ENCODE data around the gene AKAP11.

Gene AKAP11

DNA sequence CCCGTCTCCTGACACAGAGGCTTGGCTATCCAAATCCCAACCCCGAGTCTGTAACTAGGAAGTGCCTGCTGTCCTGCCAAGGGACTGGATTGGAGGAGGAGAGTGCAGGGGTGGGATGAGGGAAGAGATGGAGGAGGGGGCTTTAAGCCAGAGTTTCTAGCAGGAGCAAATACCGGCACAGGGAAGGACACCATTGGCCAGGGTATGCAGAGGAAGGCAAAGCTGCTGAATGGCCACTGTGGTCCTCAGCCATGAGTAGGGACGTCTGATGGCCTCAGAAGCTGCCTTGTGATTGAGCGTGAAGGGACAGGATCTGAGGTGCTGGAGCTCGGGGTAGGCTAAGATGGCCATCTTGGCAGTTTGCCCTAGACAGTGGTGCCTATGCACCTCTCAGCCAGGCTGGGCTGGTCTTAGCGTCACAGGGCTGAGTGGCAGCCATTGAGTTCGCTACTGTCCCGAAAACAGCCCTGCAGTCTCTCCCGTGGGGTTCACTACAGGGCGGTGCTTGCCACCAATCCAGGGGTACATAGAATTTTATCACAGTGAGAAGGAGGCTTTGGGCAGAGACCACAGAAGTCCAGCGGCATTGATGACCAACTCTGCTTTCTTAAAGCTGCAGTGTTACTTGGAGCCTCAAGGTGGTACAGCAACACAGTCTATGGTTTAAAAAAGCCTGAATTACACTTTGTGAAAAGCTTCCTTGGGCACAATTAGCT is 61.8 kb downstream of the AKAP11 start:
- peak; percentile 16 for DNase-seq (ENCODE audit: low spot score)

DNA sequence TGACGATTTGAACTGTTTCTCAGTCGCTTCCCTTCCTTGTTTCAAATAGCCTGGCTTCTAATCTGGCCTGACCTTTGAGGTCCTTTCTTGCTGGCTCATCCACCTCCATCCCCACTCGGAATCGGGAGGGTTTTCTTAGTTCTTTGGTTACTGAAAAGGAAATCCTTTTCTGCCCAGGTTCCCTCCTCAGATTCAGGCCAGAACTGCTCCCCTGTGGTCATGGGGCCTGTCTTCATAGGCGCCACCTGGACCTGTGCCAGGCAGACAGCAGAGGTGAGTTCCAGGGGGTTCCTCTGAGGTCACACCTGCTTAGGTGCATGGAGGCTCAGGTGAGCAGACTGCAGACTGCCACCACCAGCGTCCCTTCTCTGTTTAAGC is 62.4 kb downstream of the AKAP11 start:
- DNase-seq (ENCODE audit: low spot score), result no peak

DNA sequence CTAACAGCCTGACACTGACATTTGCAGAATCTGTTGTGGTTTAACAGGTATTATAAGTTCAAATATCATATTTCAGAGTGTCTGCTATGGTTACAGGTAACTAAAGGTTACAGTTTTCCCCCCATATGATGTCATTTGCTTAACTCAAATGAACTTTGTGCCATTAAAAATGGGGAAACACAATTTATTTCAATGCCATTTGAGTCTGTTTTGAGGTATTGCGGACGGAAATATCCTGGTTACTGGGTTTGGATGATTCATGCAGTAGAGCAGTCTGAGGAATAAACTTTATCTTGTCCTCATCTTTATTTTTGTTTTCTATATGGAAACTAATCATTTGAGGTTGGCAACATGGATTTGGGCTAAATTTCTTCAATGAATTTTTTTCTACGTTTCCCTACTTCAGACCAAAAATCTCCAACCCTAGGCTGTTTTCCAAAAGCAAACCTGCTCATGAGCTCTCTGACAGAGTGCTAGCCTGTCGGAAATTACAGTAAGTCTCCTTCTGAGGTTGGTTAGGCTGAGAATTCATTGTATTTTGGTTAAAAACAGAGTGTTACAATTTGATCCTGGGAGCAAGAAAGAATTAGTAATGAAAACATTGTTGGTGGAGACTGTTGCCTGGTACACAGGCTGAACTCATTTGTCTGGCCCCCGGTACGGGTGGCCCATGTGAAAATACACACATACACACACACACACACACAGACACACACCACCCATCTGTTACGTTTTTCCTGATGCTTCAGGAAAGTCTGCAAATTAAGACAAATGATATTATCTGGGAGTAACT is 66.1 kb downstream of the AKAP11 start:
- DNase-seq (ENCODE audit: low spot score), result no peak

DNA sequence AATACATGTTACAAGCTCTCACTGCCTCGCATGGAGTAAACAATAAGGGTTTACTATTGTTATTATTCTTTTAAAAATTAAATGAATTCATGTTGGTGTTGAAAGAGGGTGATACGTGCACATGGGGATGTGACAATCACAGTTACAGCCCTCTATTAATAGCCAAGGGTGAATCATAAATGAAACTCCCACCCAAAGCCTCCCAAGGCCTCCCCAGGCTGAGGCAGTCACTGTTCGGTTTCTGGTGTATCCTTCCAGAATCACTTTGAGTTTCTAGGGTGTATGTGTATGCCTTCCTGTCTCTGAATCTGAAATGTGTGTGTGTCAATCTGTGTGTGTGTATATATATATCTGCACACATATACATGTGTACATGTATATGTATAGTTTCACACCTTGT is 73.4 kb downstream of the AKAP11 start:
- DNase-seq (ENCODE audit: low spot score), result no peak

DNA sequence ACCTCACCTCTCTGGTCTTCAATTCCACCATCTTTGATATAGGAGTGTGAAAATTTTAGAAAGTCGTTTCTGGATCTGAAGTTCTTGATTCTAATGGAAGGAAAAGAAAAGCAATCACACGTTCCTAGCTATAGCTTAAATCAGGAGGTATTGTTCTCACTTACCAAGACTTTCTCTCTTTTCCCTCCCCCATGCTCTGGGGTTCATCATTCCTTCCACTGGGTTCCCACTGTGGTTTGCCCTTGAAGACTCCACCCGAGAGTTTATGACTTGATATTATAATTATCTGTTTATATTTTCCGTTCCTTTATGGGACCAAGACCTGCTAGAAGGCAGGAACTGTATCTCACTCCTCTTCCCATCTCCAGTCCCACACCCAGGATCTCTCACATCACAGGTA is 76.6 kb downstream of the AKAP11 start:
- DNase-seq (ENCODE audit: low spot score), result no peak

DNA sequence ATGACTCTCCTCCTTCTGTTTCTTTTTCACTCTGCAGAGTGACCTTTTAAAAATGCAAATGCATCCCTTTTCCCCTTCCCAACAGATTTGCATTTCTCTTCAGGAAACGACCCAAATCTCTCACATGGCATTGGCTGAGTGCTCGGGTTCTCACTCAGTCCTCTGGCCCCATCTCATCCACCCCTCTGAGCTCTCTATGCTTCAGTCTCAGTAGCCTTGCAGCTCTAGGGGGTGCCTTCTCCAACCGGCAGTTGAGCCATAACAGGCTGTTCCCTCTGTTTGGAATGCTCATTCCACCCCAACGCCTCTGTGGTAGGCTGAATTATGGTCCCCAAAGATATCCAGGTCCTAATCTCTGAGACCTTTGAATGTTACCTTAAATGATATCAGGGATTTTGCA is 78.2 kb downstream of the AKAP11 start:
- no peak for DNase-seq (ENCODE audit: low spot score)

DNA sequence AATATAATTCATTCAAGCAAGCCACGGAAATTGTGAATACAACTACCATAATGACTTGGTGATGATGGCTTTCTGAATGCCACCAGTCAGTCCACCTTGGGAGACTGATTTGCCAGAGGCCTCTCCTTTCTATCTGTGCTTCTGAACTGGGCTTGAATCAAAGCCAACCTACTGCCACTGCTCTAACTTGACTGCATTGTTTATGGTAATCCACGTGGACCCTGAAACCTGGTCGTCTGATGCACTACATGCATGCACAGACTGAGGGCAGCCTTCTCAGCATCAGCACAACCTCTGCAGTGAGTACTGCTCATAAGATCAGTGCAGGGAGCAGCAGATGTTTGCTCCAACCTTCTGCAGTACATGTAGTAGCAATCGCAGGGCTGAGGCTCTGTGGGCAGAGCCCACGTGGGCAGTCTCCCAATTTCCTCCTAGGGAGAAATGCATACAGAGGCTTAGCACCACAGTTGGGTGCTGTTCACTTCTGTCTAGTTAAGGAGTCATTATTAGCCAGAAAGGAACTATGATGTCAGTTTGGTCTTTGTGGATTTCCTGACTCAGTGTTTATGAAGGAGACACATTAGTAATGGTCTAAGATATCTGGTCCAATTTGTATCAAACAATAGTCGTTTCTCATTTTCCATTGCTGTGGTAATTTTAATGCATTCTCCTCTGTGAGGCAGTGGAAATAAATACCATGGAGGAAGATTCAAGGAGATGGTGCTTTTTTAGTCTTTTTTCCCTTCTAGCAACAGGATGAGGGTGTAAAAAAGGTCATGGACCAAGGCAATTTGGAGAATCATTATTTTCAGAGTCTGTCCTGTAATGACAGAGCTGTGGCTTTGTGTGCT is 82.5 kb downstream of the AKAP11 start:
- no peak for DNase-seq (ENCODE audit: low spot score)

DNA sequence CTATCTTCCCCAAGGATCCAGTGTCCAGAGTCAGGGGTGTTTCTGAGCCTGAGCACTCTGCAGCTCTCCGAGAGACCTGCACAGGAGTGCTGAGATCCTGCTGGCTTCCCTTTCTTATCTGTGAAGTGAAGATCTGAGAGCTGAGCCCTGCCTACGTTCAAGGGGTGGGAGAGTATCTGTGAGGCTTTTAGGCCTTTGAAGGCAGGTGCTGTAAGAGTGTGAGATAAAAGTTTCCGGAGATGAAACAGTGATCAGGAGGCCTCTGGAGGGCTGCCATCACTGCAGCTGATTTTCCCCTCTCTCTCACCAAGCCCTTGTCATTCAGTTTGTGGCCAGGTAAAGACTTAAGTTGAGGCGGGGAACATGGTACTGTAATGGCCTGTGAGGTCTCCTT is 83.1 kb downstream of the AKAP11 start:
- DNase-seq (ENCODE audit: low spot score), result no peak

DNA sequence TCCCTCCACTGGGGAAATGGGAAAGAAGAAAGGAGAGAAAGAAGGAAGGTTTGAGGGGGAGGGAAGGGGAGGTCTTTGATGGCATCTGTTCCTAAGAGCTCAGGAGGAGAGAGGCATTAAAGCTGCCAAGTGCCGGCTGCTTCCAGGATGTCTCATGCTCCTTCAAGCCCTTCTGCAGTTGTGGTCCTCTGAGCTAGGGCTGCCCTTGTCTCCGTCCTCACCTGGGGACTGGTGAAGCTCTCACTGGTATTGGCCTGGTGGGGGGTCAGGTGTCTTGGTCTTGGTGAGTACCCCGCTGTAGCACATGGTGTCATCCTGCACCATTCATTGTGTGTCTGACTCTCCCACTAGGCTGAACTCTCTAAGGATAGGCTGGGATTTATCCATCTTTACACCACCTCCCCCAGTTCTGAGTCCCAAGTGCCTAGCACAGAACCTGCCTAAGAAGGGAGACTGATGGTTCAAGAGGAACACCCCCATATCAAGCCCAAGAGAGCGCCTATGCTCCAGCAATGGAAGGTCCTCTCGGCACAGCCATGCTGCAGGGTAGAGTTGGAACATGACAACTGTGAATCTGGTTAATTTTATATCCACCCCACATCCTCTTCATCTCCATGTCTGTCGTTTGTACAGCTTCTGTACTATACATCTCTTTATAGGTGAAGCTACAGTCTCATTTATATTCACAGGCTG is 83.7 kb downstream of the AKAP11 start:
- no peak for DNase-seq (ENCODE audit: low spot score)

DNA sequence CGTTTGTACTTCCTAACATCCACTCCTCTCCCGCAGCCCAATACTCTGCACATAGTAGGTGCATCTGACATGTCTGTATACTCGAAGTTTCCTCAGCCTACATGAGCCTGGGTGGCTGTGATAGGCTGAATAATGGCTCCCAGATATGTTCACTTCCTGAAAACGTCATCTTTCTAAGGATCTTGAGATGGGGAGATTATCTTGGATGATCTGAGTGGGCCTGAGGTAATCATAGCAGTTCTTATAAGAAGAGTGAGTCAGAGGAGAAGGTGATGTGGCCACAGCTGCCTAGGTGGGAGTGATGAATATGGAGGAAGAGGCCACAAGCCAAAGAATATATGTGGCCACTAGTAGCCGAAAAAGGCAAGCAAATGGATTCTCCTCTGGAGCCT is 84.2 kb downstream of the AKAP11 start:
- DNase-seq (ENCODE audit: low spot score), result no peak

DNA sequence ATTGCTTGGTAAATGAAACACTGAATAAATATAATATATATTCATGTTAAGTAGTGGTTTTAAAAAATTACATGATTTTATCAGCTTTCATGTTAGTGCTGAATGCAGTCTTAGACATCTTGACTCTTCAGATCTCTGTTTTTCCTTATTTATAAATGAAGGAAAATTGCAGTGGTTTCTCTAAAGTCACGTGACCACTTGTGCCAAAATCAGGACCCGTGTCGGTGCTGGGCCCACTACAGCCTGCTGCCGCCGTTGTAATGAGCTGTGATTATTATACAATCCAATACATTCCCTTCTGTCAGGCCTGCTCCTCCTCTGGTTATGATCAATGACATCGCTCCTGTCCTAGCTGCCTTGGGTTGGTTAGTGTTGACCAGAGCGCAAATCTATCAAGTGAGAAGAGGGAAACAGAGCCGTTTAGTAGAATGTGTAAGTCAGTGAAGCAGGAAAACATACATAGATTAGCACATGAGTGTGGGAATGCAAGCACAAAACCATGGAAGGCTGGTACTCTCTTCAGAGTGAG is 88.2 kb downstream of the AKAP11 start:
- DNase-seq (ENCODE audit: low spot score), result no peak

DNA sequence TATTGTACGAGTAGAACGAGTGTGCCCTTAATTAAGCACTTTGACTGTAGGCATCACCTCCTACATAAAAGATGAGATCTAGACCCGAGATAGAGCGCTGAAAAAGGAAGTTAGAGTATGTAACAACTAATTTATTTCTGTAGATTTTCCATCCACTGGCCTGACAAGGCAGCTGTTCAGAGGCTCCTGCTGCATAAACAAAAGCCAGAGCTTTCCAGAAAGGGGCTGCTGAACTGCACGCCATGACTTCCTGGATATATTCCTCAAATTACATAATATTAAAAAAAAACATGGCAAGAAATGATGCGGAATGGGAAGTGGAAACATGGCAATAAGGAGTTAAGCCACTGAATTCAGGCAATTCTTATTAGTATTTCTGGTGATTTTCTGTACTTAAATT is 89.7 kb downstream of the AKAP11 start:
- DNase-seq (ENCODE audit: low spot score), result no peak

DNA sequence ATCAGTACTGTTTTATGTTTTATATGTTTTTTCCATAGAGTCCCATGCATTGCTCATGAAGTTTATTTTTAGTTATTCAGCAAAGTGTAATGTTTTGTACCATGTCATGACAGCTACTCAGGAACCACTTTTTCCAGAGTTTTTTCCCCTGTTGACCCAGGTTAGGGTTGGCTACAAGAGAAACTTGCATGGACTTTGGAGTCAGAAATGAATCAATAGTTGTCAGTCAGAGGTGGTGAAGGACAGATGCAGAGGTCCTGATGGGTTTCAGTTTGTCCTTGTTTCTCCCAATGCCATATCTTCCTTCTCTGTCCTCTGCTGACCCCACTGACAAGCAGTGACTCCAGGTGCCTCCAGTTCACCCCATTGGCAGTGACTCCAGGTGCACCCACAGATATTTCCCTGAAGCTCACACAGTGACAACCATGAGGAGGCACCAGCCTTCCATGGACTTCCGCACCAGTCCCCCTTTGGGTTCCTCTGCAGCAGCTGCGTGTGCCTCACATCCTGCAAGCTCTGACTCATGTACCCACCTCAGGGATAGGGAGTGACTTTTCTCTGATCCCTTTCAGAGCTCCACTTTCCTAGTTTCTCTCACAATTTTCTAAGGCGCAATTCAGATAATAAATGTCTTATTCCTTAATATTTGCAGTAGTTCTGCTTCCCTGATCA is 92.1 kb downstream of the AKAP11 start:
- no peak for DNase-seq (ENCODE audit: low spot score)

DNA sequence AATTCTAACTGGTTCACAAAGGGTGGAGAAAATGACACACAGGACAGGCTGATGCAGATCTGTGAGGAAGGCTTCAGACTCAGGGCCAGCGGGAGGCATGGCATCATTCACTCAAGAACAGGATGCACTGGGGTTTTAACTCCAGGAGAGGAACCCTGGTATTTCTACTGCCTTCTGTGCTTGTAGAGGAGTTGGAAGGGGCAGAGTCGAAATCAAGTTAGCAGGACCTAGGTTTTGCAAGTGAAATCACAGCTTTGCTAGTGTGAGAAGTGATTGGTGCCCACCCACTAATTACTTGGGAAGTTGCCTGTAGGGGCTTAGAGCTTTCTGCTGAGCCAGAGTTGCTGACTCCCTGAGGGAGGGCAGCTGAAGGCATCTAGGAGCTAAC is 92.7 kb downstream of the AKAP11 start:
- no peak for DNase-seq (ENCODE audit: low spot score)

DNA sequence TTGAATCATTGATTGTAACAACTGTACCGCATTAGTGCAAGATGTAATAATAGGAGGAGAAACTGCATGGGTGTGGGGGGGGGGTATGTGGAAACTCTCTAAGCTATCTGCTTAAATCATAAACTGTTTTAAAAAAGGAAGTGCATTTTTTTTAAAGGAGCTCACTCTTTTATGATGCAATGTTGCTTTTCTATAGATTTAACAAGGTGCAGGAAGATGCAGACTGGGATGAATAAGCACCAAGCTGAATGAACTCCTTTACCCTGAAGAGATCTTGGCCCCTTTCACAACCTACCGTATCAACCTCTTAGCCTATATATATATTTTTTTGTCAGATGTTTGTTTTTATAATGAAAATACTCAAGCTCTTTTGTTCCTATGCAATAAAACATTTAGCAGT is 95.9 kb downstream of the AKAP11 start:
- no peak for DNase-seq (ENCODE audit: low spot score)

DNA sequence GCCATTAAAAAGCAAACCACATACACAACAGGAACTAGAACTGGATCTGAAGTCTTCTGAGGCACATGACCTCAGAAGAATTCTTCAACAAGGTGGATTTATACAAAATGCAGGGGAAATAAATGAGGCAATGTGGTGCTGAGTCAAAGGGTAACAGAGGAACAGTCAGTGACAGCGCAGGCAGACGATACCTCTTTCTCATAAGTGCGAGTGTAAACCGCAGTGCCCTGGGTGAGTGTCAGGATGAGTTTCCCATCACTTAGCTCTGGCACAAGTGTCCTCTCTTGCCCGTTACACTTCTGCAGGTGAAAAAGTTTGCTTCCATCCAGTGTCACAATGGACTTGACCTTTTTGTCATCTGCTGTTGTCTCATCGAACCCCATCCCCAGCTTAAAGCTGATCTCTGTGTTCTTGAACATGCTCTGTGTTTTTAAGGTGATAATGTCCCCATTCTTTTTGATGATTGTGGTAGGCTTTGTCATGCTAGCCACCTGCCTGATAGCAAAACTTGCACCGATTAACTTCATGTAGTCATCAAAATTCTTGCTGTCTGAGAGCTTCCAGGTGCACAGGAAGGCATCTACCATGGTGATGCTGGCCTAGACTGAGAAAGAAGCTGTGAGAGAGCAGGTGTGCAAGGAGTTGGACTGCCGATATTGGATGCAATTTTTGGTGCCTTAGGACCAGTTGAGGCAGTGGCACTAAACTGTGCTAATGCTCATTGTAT is 97.3 kb downstream of the AKAP11 start:
- no peak for DNase-seq (ENCODE audit: low spot score)

DNA sequence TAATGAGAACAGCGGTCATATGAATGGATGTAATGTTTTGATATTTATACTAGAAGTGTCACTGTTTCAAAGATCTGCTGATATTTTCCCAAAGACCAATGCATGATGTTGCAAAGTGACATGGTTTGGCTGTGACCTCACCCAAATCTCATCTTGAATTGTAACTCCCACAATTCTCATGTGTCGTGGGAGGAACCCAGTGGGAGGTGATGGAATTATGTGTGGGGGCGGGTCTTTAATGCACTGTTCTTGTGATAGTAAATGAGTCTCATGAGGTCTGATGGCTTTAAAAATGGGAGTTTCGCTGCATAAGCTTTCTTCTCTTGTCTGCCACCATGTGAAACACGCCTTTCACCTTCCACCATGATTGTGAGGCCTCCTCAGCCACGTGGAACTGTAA is 98.3 kb downstream of the AKAP11 start:
- no peak for DNase-seq (ENCODE audit: low spot score)

Data from HuH-7 (cell line).